Ovary (tissue), 3 donors: ENCODE results near the gene TRPM2.

Source experiments
- CTCF ChIP-seq, 3 donors: fragments of 450-650 bp in 2 of 3; fragments of 200-600 bp in 1 of 3; IDR thresholded peaks; one replicate each; pipeline versions ENCODE4 v1.5.1 to v1.8.0; 2016 to 2022; ENCODE audit warnings: antibody characterized with exemption in 3 of 3, mild to moderate bottlenecking in 1 of 3
- POLR2A ChIP-seq: fragments of 450-650 bp; IDR thresholded peaks from one replicate; pipeline ENCODE4 v1.6.1; 2017; ENCODE audit warnings: antibody characterized with exemption, mild to moderate bottlenecking, moderate library complexity
- donor health status: DM: no; HTN: no; CAD: no.

DNA sequence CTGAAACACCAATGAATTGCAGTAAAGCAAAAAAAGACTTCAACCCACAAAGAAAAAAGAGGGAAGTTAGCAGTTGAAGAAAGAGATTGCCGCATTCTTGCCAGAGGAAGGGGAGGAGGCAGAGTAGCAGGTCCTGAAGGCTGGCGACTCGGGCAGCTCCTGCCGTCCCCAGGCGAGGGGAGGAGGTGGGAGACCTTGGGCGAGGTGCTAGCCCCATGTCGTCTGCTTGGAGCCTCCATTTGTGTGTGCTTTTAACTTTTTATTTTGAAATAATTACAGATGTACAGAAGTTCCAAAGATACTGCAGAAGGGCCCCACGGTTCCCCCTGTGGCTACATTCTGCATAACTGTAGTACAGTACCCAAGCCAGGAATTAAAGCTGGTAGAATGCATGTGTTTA is 6.7 kb downstream of the TRPM2 start:
- no peak for TF ChIP-seq CTCF (IDR thresholded peaks at IDR 0.05)
- no peak for TF ChIP-seq POLR2A
